Astrocyte of the cerebellum (primary cell): ENCODE results near the gene TMTC2.

Experiments used
- DNase-seq: peaks from one replicate; pipeline ENCODE4 v3.0.0-alpha.2; 2011; ENCODE audit warnings: low read depth
- H3K4me3 ChIP-seq: 2 replicates; pipeline ENCODE4 v1.5.1; 2011; ENCODE audit warnings: mild to moderate bottlenecking, low read depth, low read length, moderate library complexity
- CTCF ChIP-seq: IDR thresholded peaks from 2 replicates; pipeline ENCODE4 v1.5.1; 2012; ENCODE audit warnings: low read length, low read depth, moderate library complexity, mild to moderate bottlenecking; ENCODE audit errors: missing control alignments
- in situ Hi-C: cut with HindIII; loops from 2 replicates; pipeline ENCODE4 v1.10.0; 2017; ENCODE audit warnings: low sequenced_read_pairs

The TMTC2 gene

GRCh38 chr12:82663893-82664292 is 22.8 kb upstream of the TMTC2 start:
- no peak overlapping the region for H3K4me3 ChIP-seq
- no peak for DNase-seq
- no peak for TF ChIP-seq CTCF
- in situ Hi-C loops, result no loop called here

GRCh38 chr12:82665142-82665923 is 21.4 kb upstream of the TMTC2 start:
- no peak for TF ChIP-seq CTCF
- in situ Hi-C loops, result no loop called here
- H3K4me3 ChIP-seq, result no peak overlapping the region

GRCh38 chr12:82666830-82667229 is 19.9 kb upstream of the TMTC2 start:
- DNase-seq, result no peak
- no peak for TF ChIP-seq CTCF
- H3K4me3 ChIP-seq, result no peak overlapping the region
- in situ Hi-C loops, result no loop called here

More at GRCh38 chr12:82665142-82665923, 21.4 kb upstream of the TMTC2 start:
- no peak for DNase-seq

- no peak overlapping the region for H3K4me3 ChIP-seq
- TF ChIP-seq CTCF, result no peak
- in situ Hi-C loops, result no loop called here
Measured at GRCh38 chr12:82671673-82672195, 15.0 kb upstream of the TMTC2 start.

GRCh38 chr12:82672811-82673495 is 13.8 kb upstream of the TMTC2 start:
- DNase-seq, result no peak
- TF ChIP-seq CTCF, result no peak
- in situ Hi-C loops, result no loop called here
- H3K4me3 ChIP-seq, result no peak overlapping the region

More at GRCh38 chr12:82671673-82672195, 15.0 kb upstream of the TMTC2 start:
- DNase-seq, result no peak

GRCh38 chr12:82673698-82674097 is 13.0 kb upstream of the TMTC2 start:
- in situ Hi-C loops, result no loop called here
- no peak overlapping the region for H3K4me3 ChIP-seq
- DNase-seq, result no peak
- no peak for TF ChIP-seq CTCF
